Caco-2 (cell line): Measurements from ENCODE around the gene CDRT4. TPM values are rescaled to one million over a fixed set of nuclear protein-coding genes. Genes with fewer than 3 reads are reported as not detected.

Experiments used
- BruUV-seq: library from RNA; stranded (reverse); fragments of 400-500 nt; replicated peaks from 2 replicates; lab custom pipeline; 2021; lab: Mats Ljungman, UMichigan
- CTCF ChIA-PET: fragments of 300-600 bp; sonication (Branson Sonifier 250); formaldehyde crosslinking; loops from one replicate; lab custom pipeline; 2022; ENCODE audit warnings: antibody characterized with exemption; lab: Charles Lee
- POLR2A ChIA-PET: fragments of 300-600 bp; sonication (Branson Sonifier 250); formaldehyde crosslinking; loops from one replicate; lab custom pipeline; 2022; ENCODE audit warnings: antibody characterized with exemption; lab: Charles Lee
- DNase-seq, 2 experiments: peaks; one replicate each; pipeline versions ENCODE4 v3.0.0 to v3.0.0-alpha.2; 2020 to 2022
- H3K27me3 ChIP-seq: replicated peaks from 2 replicates; pipeline ENCODE4 v1.6.0; 2011; ENCODE audit warnings: low read length; ENCODE audit not compliant: control insufficient read depth, insufficient read depth
- H3K36me3 ChIP-seq: 2 replicates; pipeline ENCODE4 v1.5.1; 2011; ENCODE audit warnings: low read length; ENCODE audit not compliant: control insufficient read depth, insufficient read depth
- H3K4me1 ChIP-seq: fragments of 250-450 bp; sonication (Bioruptor Pico); 2 replicates; pipeline ENCODE4 v1.5.1; 2020; ENCODE audit warnings: mild to moderate bottlenecking
- H3K4me3 ChIP-seq: 2 replicates; pipeline ENCODE4 v1.5.1; 2011; ENCODE audit warnings: low read depth, mild to moderate bottlenecking, control low read depth, low read length
- H3K9me3 ChIP-seq: fragments of 250-450 bp; sonication (Bioruptor Pico); 2 replicates; pipeline ENCODE4 v1.5.1; 2020; ENCODE audit warnings: mild to moderate bottlenecking, moderate library complexity
- H3K27ac Mint-ChIP-seq: one replicate; pipeline ENCODE4 v1.8.0; 2022; ENCODE audit warnings: mixed read lengths; ENCODE audit not compliant: unreplicated experiment
- H3K27me3 Mint-ChIP-seq: one replicate; pipeline ENCODE4 v1.8.0; 2022; ENCODE audit warnings: mixed read lengths; ENCODE audit not compliant: insufficient read depth, unreplicated experiment
- H3K36me3 Mint-ChIP-seq: one replicate; pipeline ENCODE4 v1.8.0; 2022; ENCODE audit warnings: mild to moderate bottlenecking, mixed read lengths; ENCODE audit not compliant: insufficient read depth, unreplicated experiment
- H3K4me1 Mint-ChIP-seq: one replicate; pipeline ENCODE4 v1.8.0; 2022; ENCODE audit warnings: low read depth, mixed read lengths; ENCODE audit not compliant: unreplicated experiment
- H3K4me3 Mint-ChIP-seq: one replicate; pipeline ENCODE4 v1.8.0; 2022; ENCODE audit warnings: mild to moderate bottlenecking, moderate library complexity, mixed read lengths; ENCODE audit not compliant: unreplicated experiment
- H3K9me3 Mint-ChIP-seq: one replicate; pipeline ENCODE4 v1.8.0; 2022; ENCODE audit warnings: mixed read lengths; ENCODE audit not compliant: unreplicated experiment
- CTCF ChIP-seq, 2 experiments: fragments of 200-600 bp in 1 of 2; IDR thresholded peaks; 1 replicate in 1 of 2; 2 replicates in 1 of 2; pipeline versions ENCODE4 v1.5.1 to v1.8.0; 2011 to 2022; ENCODE audit warnings: antibody characterized with exemption in 1 of 2, control low read depth in 1 of 2, inconsistent platforms in 1 of 2, low read depth in 1 of 2, low read length in 1 of 2, mild to moderate bottlenecking in 1 of 2, moderate library complexity in 1 of 2; ENCODE audit not compliant: insufficient read depth in 1 of 2, severe bottlenecking in 1 of 2, unreplicated experiment in 1 of 2
- intact Hi-C: fragments of 100-400 bp; cut with micrococcal nuclease; formaldehyde crosslinking; loops from one replicate; pipeline ENCODE4 v1.10.0; 2022; ENCODE audit not compliant: unreplicated experiment
- total RNA-seq: library from RNA; stranded (reverse); gene quantifications from 2 replicates; pipeline ENCODE4 v1.2.3, GENCODE V29; 2022

The CDRT4 gene
- total RNA-seq, 1 experiment from 2014 or later = 6.3 TPM

GRCh38 chr17:15481481-15481880 is 14.1 kb upstream of the CDRT4 start:
- CTCF ChIA-PET = no interaction called here
- BruUV-seq = no TSS peak
- intact Hi-C loops = no loop called here
- POLR2A ChIA-PET = no interaction called here
- Histone ChIP-seq H3K4me3 (no peak overlapping the region), H3K27me3 (no peaks in the 10 kb centered on the region), H3K9me3 (no peaks in the 10 kb centered on the region), H3K36me3 (no peaks in the 10 kb centered on the region), H3K4me1 (0 out of 2 replicates have a peak, but pooled peaks cover 5% of the 10 kb centered on the region)
- peaks cover 14% of the 10 kb centered on the region for H3K4me1 Mint-ChIP-seq
- H3K4me3 Mint-ChIP-seq = no peak overlapping the region
- H3K36me3 Mint-ChIP-seq = no peaks in the 10 kb centered on the region
- no peak overlapping the region for H3K27ac Mint-ChIP-seq
- H3K27me3 Mint-ChIP-seq = no peaks in the 10 kb centered on the region
- no peaks in the 10 kb centered on the region for H3K9me3 Mint-ChIP-seq
- TF ChIP-seq CTCF (IDR thresholded peaks at IDR 0.05; ENCODE audit: insufficient read depth in 1 of 2, low read depth in 1 of 2, low read length in 1 of 2, severe bottlenecking in 1 of 2, unreplicated experiment in 1 of 2) = no peak
- no peak for DNase-seq

- H3K27me3 ChIP-seq = no peaks in the 10 kb centered on the region
- H3K4me1 Mint-ChIP-seq = peaks cover 15% of the 10 kb centered on the region
- no peak overlapping the region for H3K4me3 Mint-ChIP-seq
- CTCF ChIA-PET = no interaction called here
- H3K36me3 ChIP-seq = no peaks in the 10 kb centered on the region
- H3K4me3 ChIP-seq = no peak overlapping the region
- no peaks in the 10 kb centered on the region for H3K9me3 ChIP-seq
- intact Hi-C loops = no loop called here
- no peak overlapping the region for H3K27ac Mint-ChIP-seq
- peaks cover 5% of the 10 kb centered on the region; the same call in 1 of the 2 replicates for H3K4me1 ChIP-seq
- DNase-seq = no peak
- H3K36me3 Mint-ChIP-seq = peaks cover 5% of the 10 kb centered on the region
- no TSS peak for BruUV-seq
- H3K9me3 Mint-ChIP-seq = no peaks in the 10 kb centered on the region
- no peaks in the 10 kb centered on the region for H3K27me3 Mint-ChIP-seq
- no peak for TF ChIP-seq CTCF (IDR thresholded peaks at IDR 0.05; ENCODE audit: insufficient read depth in 1 of 2, low read depth in 1 of 2, low read length in 1 of 2, severe bottlenecking in 1 of 2, unreplicated experiment in 1 of 2)
- POLR2A ChIA-PET = no interaction called here
Observed at GRCh38 chr17:15480204-15480603, 12.8 kb upstream of the CDRT4 start.

- Mint-ChIP-seq H3K27ac (no peak overlapping the region), H3K36me3 (peaks cover 5% of the 10 kb centered on the region), H3K9me3 (no peaks in the 10 kb centered on the region), H3K4me3 (no peak overlapping the region), H3K4me1 (peaks cover 15% of the 10 kb centered on the region), H3K27me3 (no peaks in the 10 kb centered on the region)
- POLR2A ChIA-PET = no interaction called here
- intact Hi-C loops = no loop called here
- CTCF ChIA-PET = no interaction called here
- H3K4me3 ChIP-seq = no peak overlapping the region
- no TSS peak for BruUV-seq
- no peak for TF ChIP-seq CTCF (IDR thresholded peaks at IDR 0.05; ENCODE audit: insufficient read depth in 1 of 2, low read depth in 1 of 2, low read length in 1 of 2, severe bottlenecking in 1 of 2, unreplicated experiment in 1 of 2)
- no peak for DNase-seq
- no peaks in the 10 kb centered on the region for H3K27me3 ChIP-seq
- peaks cover 3% of the 10 kb centered on the region; the same call in 1 of the 2 replicates for H3K4me1 ChIP-seq
- no peaks in the 10 kb centered on the region for H3K36me3 ChIP-seq
- no peaks in the 10 kb centered on the region for H3K9me3 ChIP-seq
Observed at GRCh38 chr17:15479703-15480102, 12.3 kb upstream of the CDRT4 start.
